ENCODE results near the gene CRIM1.

Gene CRIM1

GRCh38 chr2:36549165-36549574 lies 193.6 kb downstream of the CRIM1 start:
- Histone ChIP-seq H3F3A (ENCODE audit: low read depth) (no peaks in the 10 kb centered on the region), H3K79me2 (ENCODE audit: insufficient read depth, low read length) (no peaks in the 10 kb centered on the region), H3K36me3 (ENCODE audit: insufficient read depth, low read length) (peaks cover 39% of the 10 kb centered on the region; the same call in 1 of the 2 replicates), H3K9me2 (replicated peaks; ENCODE audit: low read depth, low read length) (no peaks in the 10 kb centered on the region), H3K4me1 (ENCODE audit: insufficient read depth, low read length, poor library complexity, severe bottlenecking) (peaks cover 4% of the 10 kb centered on the region), H3K9ac (ENCODE audit: low read depth, low read length, poor library complexity, severe bottlenecking) (no peak overlapping the region), H3K9me3 (ENCODE audit: insufficient read depth, low read depth, low read length) (no peaks in the 10 kb centered on the region), H4K20me1 (ENCODE audit: insufficient read depth, low read length, poor library complexity, severe bottlenecking) (no peaks in the 10 kb centered on the region), H3K27me3 (ENCODE audit: insufficient read depth, low read length, poor library complexity, severe bottlenecking) (no peaks in the 10 kb centered on the region), H3K4me3 (ENCODE audit: low read length, poor library complexity, severe bottlenecking) (no peak overlapping the region), H2AFZ (ENCODE audit: low read length) (no peak overlapping the region), H3K4me2 (ENCODE audit: low read depth, low read length, poor library complexity, severe bottlenecking) (no peak overlapping the region)
- TF ChIP-seq EZH2phosphoT487 (IDR thresholded peaks at IDR 0.05; ENCODE audit: borderline replicate concordance): no peak
- TF ChIP-seq, protein P1, sequence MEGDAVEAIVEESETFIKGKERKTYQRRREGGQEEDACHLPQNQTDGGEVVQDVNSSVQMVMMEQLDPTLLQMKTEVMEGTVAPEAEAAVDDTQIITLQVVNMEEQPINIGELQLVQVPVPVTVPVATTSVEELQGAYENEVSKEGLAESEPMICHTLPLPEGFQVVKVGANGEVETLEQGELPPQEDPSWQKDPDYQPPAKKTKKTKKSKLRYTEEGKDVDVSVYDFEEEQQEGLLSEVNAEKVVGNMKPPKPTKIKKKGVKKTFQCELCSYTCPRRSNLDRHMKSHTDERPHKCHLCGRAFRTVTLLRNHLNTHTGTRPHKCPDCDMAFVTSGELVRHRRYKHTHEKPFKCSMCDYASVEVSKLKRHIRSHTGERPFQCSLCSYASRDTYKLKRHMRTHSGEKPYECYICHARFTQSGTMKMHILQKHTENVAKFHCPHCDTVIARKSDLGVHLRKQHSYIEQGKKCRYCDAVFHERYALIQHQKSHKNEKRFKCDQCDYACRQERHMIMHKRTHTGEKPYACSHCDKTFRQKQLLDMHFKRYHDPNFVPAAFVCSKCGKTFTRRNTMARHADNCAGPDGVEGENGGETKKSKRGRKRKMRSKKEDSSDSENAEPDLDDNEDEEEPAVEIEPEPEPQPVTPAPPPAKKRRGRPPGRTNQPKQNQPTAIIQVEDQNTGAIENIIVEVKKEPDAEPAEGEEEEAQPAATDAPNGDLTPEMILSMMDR (conservative IDR thresholded peaks at IDR 0.05; ENCODE audit: low read length): no peak

- H3K27me3 ChIP-seq (ENCODE audit: insufficient read depth, low read length, poor library complexity, severe bottlenecking): no peaks in the 10 kb centered on the region
- no peaks in the 10 kb centered on the region for H3K9me3 ChIP-seq (ENCODE audit: insufficient read depth, low read depth, low read length)
- H3K9me2 ChIP-seq (replicated peaks; ENCODE audit: low read depth, low read length): no peaks in the 10 kb centered on the region
- H3K9ac ChIP-seq (ENCODE audit: low read depth, low read length, poor library complexity, severe bottlenecking): no peak overlapping the region
- H3K4me2 ChIP-seq (ENCODE audit: low read depth, low read length, poor library complexity, severe bottlenecking): no peak overlapping the region
- H3K36me3 ChIP-seq (ENCODE audit: insufficient read depth, low read length): peaks cover 47% of the 10 kb centered on the region; the same call in 1 of the 2 replicates
- H3K4me3 ChIP-seq (ENCODE audit: low read length, poor library complexity, severe bottlenecking): no peak overlapping the region
- H3F3A ChIP-seq (ENCODE audit: low read depth): no peaks in the 10 kb centered on the region
- no peaks in the 10 kb centered on the region for H3K79me2 ChIP-seq (ENCODE audit: insufficient read depth, low read length)
- no peak for TF ChIP-seq EZH2phosphoT487 (IDR thresholded peaks at IDR 0.05; ENCODE audit: borderline replicate concordance)
- TF ChIP-seq, protein P1 (conservative IDR thresholded peaks at IDR 0.05; ENCODE audit: low read length): no peak
- peaks cover 4% of the 10 kb centered on the region for H3K4me1 ChIP-seq (ENCODE audit: insufficient read depth, low read length, poor library complexity, severe bottlenecking)
- H4K20me1 ChIP-seq (ENCODE audit: insufficient read depth, low read length, poor library complexity, severe bottlenecking): no peaks in the 10 kb centered on the region
- no peak overlapping the region for H2AFZ ChIP-seq (ENCODE audit: low read length)
Measured at GRCh38 chr2:36550006-36550405, 194.4 kb downstream of the CRIM1 start.

DNA sequence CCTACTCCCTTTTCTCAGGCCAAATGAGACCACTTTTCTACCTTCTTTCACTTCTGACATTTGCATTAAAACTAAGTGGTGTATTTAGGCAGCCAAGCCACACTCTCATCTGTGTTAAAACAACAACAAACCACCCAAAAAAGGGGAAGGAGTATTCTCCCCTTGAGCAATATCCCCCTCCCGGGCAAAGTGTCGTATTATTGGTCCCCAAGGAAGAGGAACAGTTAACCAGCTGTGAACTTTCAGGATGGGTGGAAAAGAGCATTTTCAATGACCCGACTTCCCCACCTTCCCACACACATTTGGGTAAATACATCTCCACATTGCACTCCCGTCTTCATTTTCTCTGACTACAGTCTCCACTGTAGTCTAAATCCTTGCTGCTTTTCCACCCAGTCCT lies 198.1 kb downstream of the CRIM1 start:
- Histone ChIP-seq H3K36me3 (ENCODE audit: insufficient read depth, low read length) (peaks cover 54% of the 10 kb centered on the region; the same call in 1 of the 2 replicates), H3K27me3 (ENCODE audit: insufficient read depth, low read length, poor library complexity, severe bottlenecking) (no peaks in the 10 kb centered on the region), H3K9me3 (ENCODE audit: insufficient read depth, low read depth, low read length) (no peaks in the 10 kb centered on the region), H3K4me2 (ENCODE audit: low read depth, low read length, poor library complexity, severe bottlenecking) (no peak overlapping the region), H4K20me1 (ENCODE audit: insufficient read depth, low read length, poor library complexity, severe bottlenecking) (no peaks in the 10 kb centered on the region), H3F3A (ENCODE audit: low read depth) (no peaks in the 10 kb centered on the region), H3K9ac (ENCODE audit: low read depth, low read length, poor library complexity, severe bottlenecking) (no peak overlapping the region), H3K9me2 (replicated peaks; ENCODE audit: low read depth, low read length) (no peaks in the 10 kb centered on the region), H3K4me3 (ENCODE audit: low read length, poor library complexity, severe bottlenecking) (no peak overlapping the region), H3K4me1 (ENCODE audit: insufficient read depth, low read length, poor library complexity, severe bottlenecking) (peaks cover 4% of the 10 kb centered on the region), H2AFZ (ENCODE audit: low read length) (no peak overlapping the region), H3K79me2 (ENCODE audit: insufficient read depth, low read length) (no peaks in the 10 kb centered on the region)
- TF ChIP-seq, protein P1 (conservative IDR thresholded peaks at IDR 0.05; ENCODE audit: low read length): no peak
- no peak for TF ChIP-seq EZH2phosphoT487 (IDR thresholded peaks at IDR 0.05; ENCODE audit: borderline replicate concordance)

Data from Loucy (cell line).